ENCODE data around the gene MARCHF10. TPM values are rescaled to one million over a fixed set of nuclear protein-coding genes. Genes with fewer than 3 reads are reported as not detected.
"Not testable (repeated sequence)": the region's sequence is repeated elsewhere in the genome, so short reads cannot be mapped to it uniquely, and the experiment has no call there.

The MARCHF10 gene
- total RNA-seq, 4 donors from 2014 or later = 0.29 to 0.81 TPM; not detected in 2

DNA sequence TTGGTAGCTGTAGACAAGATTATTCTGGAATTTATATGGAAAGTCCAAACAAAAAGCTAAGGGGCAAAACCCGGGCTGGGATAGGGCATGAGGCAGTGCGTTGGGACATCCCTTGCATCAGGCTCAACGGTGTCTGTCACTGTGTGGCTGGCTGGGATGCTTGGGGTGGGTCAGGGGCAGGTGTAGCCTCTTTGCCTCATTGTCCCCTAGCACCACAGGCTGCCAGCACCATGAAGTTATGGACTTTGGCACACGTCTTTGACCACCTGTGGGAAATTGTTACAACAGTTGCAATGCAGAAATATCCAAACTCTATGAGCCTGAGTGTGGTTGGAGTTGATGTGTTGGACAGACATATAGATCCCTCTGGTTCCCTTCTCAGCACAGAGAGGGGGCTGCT is 32.8 kb upstream of the MARCHF10 start:
- Histone ChIP-seq H3K36me3 (no peaks in the 10 kb centered on the region), H3K4me1 (no peaks in the 10 kb centered on the region), H3K27me3 (no peaks in the 10 kb centered on the region), H3K9me3 (no peaks in the 10 kb centered on the region), H3K4me3 (replicated peaks in 1 of 3) (no peak overlapping the region), H3K27ac (no peak overlapping the region)
- WGBS, 2 donors = 88 to 93% methylated on average over 4 of the region's 4 CpGs
- no peak for DNase-seq
- TF ChIP-seq POLR2A (IDR thresholded peaks at IDR 0.05) = no peak
- intact Hi-C loops (cut with DNase I) = no loop called here

DNA sequence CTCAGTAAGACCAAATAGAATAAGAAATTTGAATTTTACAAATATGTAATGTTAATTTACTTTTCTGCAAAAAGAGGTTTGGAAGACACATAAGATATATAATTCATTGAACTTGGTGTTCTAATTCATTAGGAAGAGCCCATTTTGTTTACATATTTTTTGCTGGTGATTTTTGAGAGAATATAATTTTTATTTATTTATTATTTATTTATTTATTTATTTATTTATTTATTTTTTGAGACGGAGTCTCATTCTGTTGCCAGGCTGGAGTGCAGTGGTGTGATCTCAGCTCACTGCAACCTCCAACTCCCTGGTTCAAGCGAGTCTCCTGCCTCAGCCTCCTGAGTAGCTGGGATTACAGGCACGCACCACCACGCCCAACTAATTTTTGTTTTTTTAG is 25.7 kb upstream of the MARCHF10 start:
- H3K27me3 ChIP-seq; H3K4me1 ChIP-seq; H3K4me3 ChIP-seq (replicated peaks in 1 of 3); H3K9me3 ChIP-seq; H3K36me3 ChIP-seq; DNase-seq; H3K27ac ChIP-seq; intact Hi-C loops (cut with DNase I): not testable (repeated sequence)
- WGBS, 2 donors = 93 to 98% methylated on average over 4 of the region's 4 CpGs

DNA sequence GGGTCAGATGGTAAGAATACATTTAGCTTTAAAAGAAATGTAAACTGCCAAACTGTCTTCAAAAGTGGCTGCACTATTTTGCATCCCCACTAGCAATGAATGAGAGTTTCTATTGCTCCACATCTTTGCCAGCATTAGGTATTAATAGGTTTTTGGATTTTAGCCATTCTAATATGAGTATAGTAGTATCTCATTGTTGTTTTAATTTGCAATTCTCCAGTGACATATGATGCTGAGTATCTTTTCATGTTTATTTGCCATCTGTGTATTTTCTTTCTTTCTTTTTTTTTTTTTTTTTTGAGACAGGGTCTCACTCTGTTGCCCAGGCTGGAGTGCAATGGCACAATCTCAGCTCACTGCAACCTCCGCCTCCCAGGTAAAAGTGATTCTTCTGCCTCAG is 24.3 kb upstream of the MARCHF10 start:
- Histone ChIP-seq H3K4me3 (replicated peaks in 1 of 3) (no peak overlapping the region), H3K27ac (no peak overlapping the region), H3K36me3 (no peaks in the 10 kb centered on the region), H3K9me3 (no peaks in the 10 kb centered on the region), H3K27me3 (no peaks in the 10 kb centered on the region), H3K4me1 (no peaks in the 10 kb centered on the region)
- intact Hi-C loops (cut with DNase I) = no loop called here
- no peak for DNase-seq
- TF ChIP-seq, protein P1, sequence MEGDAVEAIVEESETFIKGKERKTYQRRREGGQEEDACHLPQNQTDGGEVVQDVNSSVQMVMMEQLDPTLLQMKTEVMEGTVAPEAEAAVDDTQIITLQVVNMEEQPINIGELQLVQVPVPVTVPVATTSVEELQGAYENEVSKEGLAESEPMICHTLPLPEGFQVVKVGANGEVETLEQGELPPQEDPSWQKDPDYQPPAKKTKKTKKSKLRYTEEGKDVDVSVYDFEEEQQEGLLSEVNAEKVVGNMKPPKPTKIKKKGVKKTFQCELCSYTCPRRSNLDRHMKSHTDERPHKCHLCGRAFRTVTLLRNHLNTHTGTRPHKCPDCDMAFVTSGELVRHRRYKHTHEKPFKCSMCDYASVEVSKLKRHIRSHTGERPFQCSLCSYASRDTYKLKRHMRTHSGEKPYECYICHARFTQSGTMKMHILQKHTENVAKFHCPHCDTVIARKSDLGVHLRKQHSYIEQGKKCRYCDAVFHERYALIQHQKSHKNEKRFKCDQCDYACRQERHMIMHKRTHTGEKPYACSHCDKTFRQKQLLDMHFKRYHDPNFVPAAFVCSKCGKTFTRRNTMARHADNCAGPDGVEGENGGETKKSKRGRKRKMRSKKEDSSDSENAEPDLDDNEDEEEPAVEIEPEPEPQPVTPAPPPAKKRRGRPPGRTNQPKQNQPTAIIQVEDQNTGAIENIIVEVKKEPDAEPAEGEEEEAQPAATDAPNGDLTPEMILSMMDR (IDR thresholded peaks at IDR 0.05) = no peak
- no peak for TF ChIP-seq POLR2A (IDR thresholded peaks at IDR 0.05)
- WGBS, 2 donors = 95 to 100% methylated on average over 1 of the region's 1 CpG

DNA sequence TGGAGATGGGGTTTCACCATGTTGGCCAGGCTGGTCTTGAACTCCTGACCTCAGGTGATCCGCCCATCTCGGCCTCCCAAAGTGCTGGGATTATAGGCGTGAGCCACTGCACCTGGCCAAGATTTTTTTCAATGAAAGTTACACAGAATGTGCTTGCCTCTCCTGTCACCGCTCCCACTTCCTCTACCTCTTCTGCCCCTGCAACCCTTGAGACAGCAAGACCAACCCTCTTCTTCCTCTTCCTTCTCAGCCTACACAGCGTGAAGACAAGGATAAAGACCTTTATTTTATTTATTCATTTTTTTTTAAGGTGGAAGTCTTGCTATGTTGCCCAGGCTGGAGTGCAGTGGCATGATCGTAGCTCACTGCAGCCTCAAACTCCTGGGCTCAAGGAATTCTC is 23.0 kb upstream of the MARCHF10 start:
- DNase-seq; H3K9me3 ChIP-seq; intact Hi-C loops (cut with DNase I); H3K4me3 ChIP-seq (replicated peaks in 1 of 3); H3K36me3 ChIP-seq; H3K27ac ChIP-seq; H3K4me1 ChIP-seq; H3K27me3 ChIP-seq: not testable (repeated sequence)
- WGBS, 2 donors = 82 to 92% methylated on average over 6 of the region's 6 CpGs

DNA sequence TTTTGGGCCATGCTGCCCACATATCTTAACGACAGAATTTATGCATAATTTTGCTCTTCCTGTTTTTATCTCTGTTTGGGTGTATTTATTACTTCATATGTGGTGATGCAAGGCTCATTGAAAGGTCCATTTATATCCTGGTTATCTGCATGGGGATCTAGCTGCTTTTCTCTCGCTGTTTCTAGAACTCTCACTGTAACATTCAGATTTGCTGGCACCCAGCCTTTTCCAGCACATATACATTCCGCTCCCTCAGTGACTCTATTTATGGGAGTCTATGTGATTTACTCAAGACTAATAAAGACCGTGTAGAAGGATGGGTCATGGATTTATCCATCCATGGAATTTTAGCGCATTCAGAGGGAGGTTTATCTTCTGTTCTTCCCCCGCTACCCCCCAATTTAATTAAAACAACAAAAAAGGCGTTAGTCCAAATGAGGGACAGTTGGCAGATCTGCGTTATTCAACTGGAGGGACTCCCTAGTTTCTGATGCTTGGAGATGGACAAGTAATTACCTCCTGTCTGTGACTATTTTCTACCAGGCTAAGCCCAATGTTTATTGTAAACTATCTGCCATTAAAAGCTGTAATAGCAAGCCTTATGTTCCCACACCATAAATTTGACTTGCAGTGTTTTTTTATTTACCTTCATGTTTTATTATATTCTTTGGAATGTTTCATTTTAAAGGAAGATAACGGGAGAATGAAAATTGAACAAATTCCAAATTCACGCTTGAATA is 19.8 kb upstream of the MARCHF10 start:
- TF ChIP-seq POLR2A (IDR thresholded peaks at IDR 0.05) = no peak
- TF ChIP-seq, protein P1 (IDR thresholded peaks at IDR 0.05) = no peak
- DNase-seq = no peak
- no peak overlapping the region for H3K27ac ChIP-seq
- H3K9me3 ChIP-seq = no peaks in the 10 kb centered on the region
- H3K4me1 ChIP-seq = peaks cover 0 to 3% of the 10 kb centered on the region in 2 donors
- H3K36me3 ChIP-seq = no peaks in the 10 kb centered on the region
- intact Hi-C loops (cut with DNase I) = no loop called here
- H3K27me3 ChIP-seq = no peaks in the 10 kb centered on the region
- WGBS, 2 donors = 70 to 77% methylated on average over 10 of the region's 10 CpGs
- no peak overlapping the region for H3K4me3 ChIP-seq (replicated peaks in 1 of 3)

DNA sequence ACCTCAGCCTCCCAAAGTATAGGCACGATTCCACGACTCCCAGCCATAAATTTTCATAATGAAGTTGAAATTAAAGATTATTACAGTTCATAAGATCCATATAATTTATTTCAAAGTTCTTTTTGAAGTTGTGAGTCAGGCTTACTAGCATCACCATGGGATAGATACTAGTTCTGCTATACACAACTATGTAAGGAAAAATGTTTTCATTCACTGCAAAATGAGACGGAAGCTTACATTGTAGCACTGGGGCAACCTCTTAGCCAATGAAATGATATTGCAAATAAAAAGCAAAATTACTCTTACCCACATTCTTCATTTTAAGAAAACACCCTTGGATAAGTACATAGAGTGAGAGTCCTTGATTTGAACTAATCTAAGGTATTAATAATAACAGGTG is 18.8 kb upstream of the MARCHF10 start:
- Histone ChIP-seq H3K4me1 (peaks cover 0 to 11% of the 10 kb centered on the region in 2 donors), H3K27ac (no peak overlapping the region), H3K4me3 (replicated peaks in 1 of 3) (no peak overlapping the region), H3K36me3 (no peaks in the 10 kb centered on the region), H3K9me3 (no peaks in the 10 kb centered on the region), H3K27me3 (no peaks in the 10 kb centered on the region)
- TF ChIP-seq, protein P1 (IDR thresholded peaks at IDR 0.05) = no peak
- TF ChIP-seq POLR2A (IDR thresholded peaks at IDR 0.05) = no peak
- WGBS, 2 donors = 94 to 95% methylated on average over 3 of the region's 3 CpGs
- intact Hi-C loops (cut with DNase I) = no loop called here
- DNase-seq = no peak
